Central memory CD4-positive, alpha-beta T cell (primary cell): Measurements from ENCODE around the gene ACER2.
"Not testable (repeated sequence)": the region's sequence is repeated elsewhere in the genome, so short reads cannot be mapped to it uniquely, and the experiment has no call there.

Experiments used
- DNase-seq: peaks from one replicate; pipeline ENCODE4 v3.0.0; 2022

The ACER2 gene

DNA sequence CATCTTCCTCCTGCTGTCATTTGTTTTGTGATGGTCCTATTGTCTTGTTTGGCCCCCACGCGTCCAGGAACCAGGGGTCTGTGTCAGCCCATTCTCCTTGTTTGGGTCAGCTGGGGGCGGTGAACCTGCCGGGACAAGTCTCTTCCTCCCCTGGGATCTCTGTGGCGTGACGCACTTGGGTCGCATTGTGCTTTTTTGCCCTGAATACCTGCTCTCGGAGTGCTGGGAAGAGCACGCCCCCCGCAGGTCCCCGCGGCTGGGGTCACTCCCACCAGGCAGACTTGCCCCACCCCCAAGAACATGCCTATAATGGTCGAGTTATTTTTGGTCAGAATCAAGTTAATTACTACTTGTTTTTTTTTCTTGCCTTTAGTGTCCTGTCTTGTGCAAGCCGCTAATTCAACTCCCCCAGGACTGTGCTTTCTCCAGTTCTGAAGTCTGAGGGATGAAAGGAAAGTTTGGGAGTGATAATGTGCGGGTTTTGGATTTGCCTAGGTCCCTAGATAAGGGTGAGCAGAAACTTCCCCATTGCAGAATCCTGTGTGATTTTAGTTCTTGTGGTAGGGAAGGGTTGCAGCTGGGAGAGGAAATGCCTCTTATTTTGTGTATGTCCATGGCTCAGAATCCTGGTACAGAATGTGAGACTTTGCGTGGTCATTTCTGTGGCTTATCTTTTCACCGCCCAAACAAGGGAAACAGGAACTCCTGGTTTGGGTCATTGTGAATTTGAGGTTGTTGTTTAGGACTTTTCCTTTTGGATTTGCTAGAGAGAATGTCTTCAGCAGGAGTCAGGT, 789 bp downstream of the ACER2 start:
- no peak for DNase-seq

- DNase-seq = no peak
Measured at GRCh38 chr9:19410195-19410503, 1.3 kb downstream of the ACER2 start.

- no peak for DNase-seq
Measured at GRCh38 chr9:19410594-19410993, 1.8 kb downstream of the ACER2 start.

- DNase-seq = no peak
Measured at GRCh38 chr9:19411316-19411715, 2.5 kb downstream of the ACER2 start.

- DNase-seq = not testable (repeated sequence)
Measured at GRCh38 chr9:19413456-19413855, 4.6 kb downstream of the ACER2 start.

GRCh38 chr9:19416143-19416542, 7.3 kb downstream of the ACER2 start:
- DNase-seq = no peak

DNA sequence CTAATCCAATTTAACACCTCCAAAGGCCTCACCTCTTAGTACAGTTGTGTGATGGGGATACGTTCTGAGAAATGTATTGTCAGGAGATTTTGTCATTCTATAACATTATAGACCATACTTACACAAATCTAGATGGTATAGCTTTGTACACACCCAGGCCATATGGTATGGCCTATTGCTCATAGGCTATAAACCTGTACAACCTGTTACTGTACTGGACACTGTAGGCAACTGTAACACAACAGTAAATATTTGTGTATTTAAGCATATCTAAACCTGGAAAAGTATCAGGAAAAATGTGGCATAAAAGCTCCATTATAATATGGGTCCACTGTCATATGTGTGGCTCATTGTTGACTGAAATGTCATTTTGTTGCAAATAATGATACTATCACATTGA, 12.1 kb downstream of the ACER2 start:
- no peak for DNase-seq

- DNase-seq = no peak
Measured at GRCh38 chr9:19423163-19423562, 14.4 kb downstream of the ACER2 start.

GRCh38 chr9:19424176-19424779, 15.5 kb downstream of the ACER2 start:
- DNase-seq = no peak

DNA sequence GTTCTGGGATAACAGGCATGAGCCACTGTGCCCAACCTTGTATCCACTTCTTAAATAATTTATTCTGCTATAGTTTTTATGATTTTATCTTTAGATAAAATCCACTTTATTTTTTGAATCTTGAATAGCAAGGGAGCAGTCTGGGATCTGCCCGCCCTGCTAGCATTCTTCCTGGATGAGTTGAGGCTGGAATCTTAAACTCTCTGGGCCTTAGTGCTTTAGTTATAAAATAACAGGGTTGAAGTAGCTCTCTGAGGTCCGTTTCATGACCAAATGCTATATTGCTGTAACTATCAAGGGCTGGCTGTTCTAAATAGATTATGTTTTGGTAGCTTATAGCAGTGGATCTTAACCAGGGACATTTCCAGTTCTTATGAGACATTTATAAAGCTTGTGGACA, 20.8 kb downstream of the ACER2 start:
- no peak for DNase-seq

DNA sequence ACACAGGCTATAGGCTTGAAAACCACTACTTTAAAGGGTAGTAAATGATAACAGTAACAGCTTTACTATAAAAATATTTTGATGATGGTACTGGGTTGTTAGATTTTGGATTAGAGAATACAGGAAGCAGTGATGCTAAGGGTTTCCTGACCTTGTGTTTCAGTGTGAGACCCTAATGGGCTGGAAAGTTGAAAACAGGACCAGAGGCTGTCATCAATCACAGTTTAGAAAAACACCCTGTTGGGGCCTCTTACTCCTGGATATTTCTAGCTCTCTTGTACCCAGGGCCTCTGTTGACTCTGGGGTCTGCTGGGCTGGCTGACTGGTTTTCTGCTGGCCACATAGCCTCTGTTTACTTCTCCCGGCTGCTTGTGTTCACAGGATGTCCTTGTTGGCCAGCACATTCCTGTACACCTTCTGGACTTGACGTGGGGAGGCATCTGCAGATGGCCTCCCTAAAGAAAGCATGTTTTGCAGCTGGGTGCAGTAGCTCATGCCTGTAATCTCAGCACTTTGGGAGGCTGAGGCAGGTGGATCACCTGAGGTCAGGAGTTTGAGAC, 21.5 kb downstream of the ACER2 start:
- DNase-seq = no peak

DNA sequence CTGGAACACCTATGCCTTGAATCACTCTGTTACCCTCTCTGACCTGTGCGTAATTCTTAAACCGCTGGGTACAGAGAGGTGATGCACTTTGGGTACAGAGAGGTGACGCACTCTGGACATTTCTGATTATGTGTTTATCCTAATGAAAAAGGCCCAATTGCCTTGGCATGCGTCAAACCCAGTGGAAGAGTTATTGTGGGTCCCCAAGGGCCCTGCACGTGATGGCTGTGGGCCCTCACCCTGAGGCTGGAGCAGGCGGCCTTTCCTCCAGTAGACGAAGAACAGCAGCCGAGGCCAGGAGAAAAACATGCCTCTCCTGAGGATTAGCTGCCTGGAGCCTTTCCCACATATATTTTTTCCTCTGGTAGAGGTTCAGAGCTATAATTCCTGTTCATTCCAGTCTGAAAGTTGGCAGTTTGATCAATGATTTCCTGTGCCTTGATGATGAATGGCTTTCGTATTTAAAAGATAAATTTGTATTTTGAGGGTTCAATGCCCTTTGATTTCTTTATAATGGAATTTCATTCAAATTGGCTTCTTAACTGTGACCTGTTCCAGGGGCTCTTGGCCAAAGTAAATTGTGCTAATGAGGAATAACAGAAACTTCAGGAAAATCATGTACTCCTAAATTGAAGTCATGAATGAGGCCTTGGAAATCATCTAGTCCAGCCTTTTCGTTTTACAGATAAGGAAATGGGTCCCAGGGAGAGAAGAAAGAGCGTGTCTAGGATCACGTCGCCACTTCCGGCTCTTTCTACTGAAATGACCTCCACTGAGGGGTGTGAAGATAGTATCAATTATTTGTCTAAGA, 22.8 kb downstream of the ACER2 start:
- no peak for DNase-seq

DNA sequence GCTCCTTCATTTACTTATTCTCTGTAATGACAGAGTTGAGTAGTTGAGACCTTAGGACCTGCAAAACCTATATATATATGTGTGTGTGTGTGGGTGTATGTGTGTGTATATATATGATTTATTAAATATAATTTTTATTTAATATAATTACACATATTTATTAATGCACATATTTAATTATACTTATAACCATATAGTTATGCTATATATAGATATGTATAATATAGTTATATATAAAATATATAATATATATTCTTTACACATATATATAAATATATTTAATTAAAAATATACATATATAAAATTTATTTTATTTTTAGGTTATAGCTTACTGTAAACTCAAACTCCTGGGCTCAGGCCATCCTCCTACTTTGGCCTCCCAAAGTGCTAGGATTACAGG, 23.7 kb downstream of the ACER2 start:
- DNase-seq = no peak

GRCh38 chr9:19433729-19434128, 24.9 kb downstream of the ACER2 start:
- not testable (repeated sequence) for DNase-seq

- no peak for DNase-seq
Measured at GRCh38 chr9:19440376-19440775, 31.6 kb downstream of the ACER2 start.

DNA sequence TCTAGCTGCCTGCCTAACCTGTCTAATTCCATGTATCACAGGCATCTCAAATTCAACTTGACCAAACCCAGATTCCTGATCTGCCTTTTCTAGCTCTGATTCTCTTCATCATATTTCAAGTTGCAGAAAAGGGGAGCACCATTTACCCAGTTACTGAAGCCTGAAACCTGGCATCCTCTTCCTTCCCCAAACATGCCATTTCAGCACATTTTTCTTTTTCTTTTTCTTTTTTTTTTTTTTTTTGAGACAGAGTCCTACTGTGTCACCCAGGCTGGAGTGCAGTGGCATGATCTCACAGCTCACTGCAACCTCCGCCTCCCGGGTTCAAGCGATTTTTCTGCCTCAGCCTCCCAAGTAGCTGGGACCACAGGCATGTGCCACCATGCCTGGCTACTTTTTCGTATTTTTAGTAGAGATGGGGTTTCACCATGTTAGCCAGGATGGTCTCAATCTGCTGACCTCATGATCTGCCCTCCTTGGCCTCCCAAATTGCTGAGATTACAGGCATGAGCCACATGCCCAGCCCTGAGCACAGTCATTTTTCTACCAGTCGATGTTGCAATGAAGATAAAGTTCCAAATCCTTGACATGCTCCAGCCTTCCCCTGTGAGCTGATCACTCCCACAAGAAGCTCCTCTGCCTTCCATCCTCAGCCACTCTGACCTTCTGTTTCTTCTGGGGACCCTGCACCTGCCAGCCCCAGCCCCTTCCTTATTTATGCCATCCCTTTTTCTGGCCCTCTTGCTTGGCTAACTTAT, 32.2 kb downstream of the ACER2 start:
- no peak for DNase-seq

DNA sequence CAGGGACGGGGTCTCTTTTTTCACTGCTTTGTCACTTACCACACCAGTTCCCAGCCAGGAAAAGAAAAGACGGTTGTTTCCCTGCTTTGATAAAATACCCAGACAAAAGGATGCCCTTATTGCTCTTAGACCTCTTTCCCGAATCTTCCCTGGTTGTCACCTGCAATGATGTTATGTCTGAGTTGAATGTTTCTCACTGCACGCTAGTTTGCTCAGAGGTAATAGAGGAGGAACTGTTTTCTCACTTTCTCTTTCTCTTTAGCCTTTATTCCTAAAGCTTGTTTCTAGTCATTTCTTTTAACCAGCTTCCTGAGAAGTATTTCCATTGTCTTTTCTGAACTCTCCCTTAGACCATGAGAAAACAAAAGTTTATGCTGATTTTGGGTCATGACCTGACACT, 32.9 kb downstream of the ACER2 start:
- no peak for DNase-seq

DNA sequence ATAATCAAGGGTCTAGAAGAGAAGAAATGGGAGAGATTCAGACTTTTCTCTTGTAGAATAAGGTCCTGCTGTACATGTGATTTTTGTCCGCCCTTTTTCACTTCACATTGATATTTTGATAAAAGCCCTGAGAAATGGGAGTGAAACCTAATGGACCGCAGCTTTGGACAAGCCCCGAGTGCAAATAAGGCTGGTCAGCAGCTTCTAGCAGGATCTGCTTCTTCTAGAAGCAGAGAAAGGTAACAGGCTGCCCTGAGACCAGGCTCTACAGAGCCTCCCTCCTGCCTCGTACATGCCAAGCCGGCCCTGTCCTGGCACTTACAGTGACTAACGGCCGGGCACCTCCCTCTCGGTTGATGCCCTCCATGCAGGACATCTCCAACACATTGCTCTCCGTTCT, 33.4 kb downstream of the ACER2 start:
- no peak for DNase-seq

GRCh38 chr9:19445452-19445851, 36.6 kb downstream of the ACER2 start:
- DNase-seq = no peak

GRCh38 chr9:19446361-19446861, 37.6 kb downstream of the ACER2 start:
- DNase-seq = no peak

- no peak for DNase-seq
Measured at GRCh38 chr9:19451240-19452087, 42.7 kb downstream of the ACER2 start.

DNA sequence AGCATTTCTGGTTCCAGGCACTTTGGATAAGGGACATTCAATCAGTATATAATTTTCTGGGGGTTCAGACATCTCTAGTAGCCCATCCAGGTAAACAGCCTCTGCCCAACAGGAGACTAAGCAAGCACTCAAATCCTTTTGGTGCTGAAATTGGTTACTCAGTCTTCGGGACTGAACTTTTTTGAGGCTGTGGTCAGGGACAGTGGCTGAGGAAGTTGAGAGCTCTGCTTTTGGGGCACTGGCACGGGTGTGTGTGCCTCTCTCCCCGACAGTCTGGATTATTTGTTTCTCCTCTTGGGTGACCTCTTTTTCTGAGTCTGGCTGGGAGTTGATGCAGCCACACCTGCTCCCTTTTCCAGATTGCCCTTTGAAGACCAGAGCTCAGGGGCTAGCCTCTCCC, 47.6 kb downstream of the ACER2 start:
- DNase-seq = no peak
